Measurements from ENCODE around the gene TMEM79. TPM values are rescaled to one million over a fixed set of nuclear protein-coding genes. Genes with fewer than 3 reads are reported as not detected.

Gene TMEM79
- total and polyA plus RNA-seq, 5 experiments from 2014 or later: 2.5 to 15.6 (median 9.6) TPM

- H3K27me3 Mint-ChIP-seq: no peaks in the 10 kb centered on the region
- no peaks in the 10 kb centered on the region for H3K9me3 Mint-ChIP-seq
- DNase-seq (no peak), ATAC-seq (no peak)
- H3K36me3 Mint-ChIP-seq: peaks cover 0 to 14% (median 0%) of the 10 kb centered on the region in 3 donors
- POLR2A ChIA-PET: no interaction called here
- H3K4me1 Mint-ChIP-seq: peaks cover 25 to 36% (median 34%) of the 10 kb centered on the region in 4 donors
- H3K27ac Mint-ChIP-seq: no peak overlapping the region
- peak overlapping the region in 1 of 10 donors; percentile 33 for H3K4me3 Mint-ChIP-seq
Observed at GRCh38 chr1:156286061-156286460, 1.9 kb downstream of the TMEM79 start.

- Mint-ChIP-seq H3K4me3 (no peak overlapping the region), H3K27me3 (no peaks in the 10 kb centered on the region), H3K9me3 (no peaks in the 10 kb centered on the region), H3K27ac (peak overlapping the region in 3 of 10 donors; percentile 4 to 64 (median 4)), H3K36me3 (peaks cover 0 to 17% (median 0%) of the 10 kb centered on the region in 3 donors), H3K4me1 (peaks cover 6 to 14% (median 11%) of the 10 kb centered on the region in 4 donors)
- POLR2A ChIA-PET: no interaction called here
- ATAC-seq (no peak), DNase-seq (no peak)
Observed at GRCh38 chr1:156289857-156290256, 5.7 kb downstream of the TMEM79 start.

- Mint-ChIP-seq H3K9me3 (no peaks in the 10 kb centered on the region), H3K27ac (peak overlapping the region in 6 of 10 donors; percentile 32 to 89 (median 52)), H3K4me1 (peaks cover 14 to 23% (median 19%) of the 10 kb centered on the region in 4 donors), H3K27me3 (no peaks in the 10 kb centered on the region), H3K36me3 (peaks cover 0 to 15% (median 0%) of the 10 kb centered on the region in 3 donors), H3K4me3 (peak overlapping the region in 6 of 10 donors; percentile 20 to 79 (median 48))
- no peak for ATAC-seq
- no peak for DNase-seq
- POLR2A ChIA-PET: interaction anchor here (1.0 kb wide), 1 partner anchor 9 kb away, joined by 4 read pairs; the partner anchor contains the start of gene SMG5
Observed at GRCh38 chr1:156291226-156292061, 7.3 kb downstream of the TMEM79 start.

- Mint-ChIP-seq H3K4me3 (peak overlapping the region in 5 of 10 donors; percentile 24 to 57 (median 45)), H3K27ac (peak overlapping the region in 6 of 10 donors; percentile 37 to 89 (median 62)), H3K4me1 (peaks cover 14 to 23% (median 19%) of the 10 kb centered on the region in 4 donors), H3K9me3 (no peaks in the 10 kb centered on the region), H3K27me3 (no peaks in the 10 kb centered on the region), H3K36me3 (peaks cover 0 to 15% (median 0%) of the 10 kb centered on the region in 3 donors)
- ATAC-seq: no peak
- DNase-seq: no peak
- POLR2A ChIA-PET: interaction anchor here (3.4 kb wide), 1 partner anchor 10 kb away, joined by 21 read pairs; the partner anchor contains the start of genes SMG5 and TMEM79
Observed at GRCh38 chr1:156293098-156293434, 8.9 kb downstream of the TMEM79 start.

GRCh38 chr1:156293895-156294294, 9.8 kb downstream of the TMEM79 start:
- H3K4me3 Mint-ChIP-seq: peak overlapping the region in 5 of 10 donors; percentile 2 to 90 (median 29)
- POLR2A ChIA-PET: interaction anchor here (3.4 kb wide), 1 partner anchor 11 kb away, joined by 21 read pairs; the partner anchor contains the start of genes SMG5 and TMEM79
- peaks cover 0 to 12% (median 0%) of the 10 kb centered on the region in 3 donors for H3K36me3 Mint-ChIP-seq
- peak overlapping the region in 3 of 10 donors; percentile 43 to 77 (median 49) for H3K27ac Mint-ChIP-seq
- peaks cover 14 to 23% (median 19%) of the 10 kb centered on the region in 4 donors for H3K4me1 Mint-ChIP-seq
- H3K9me3 Mint-ChIP-seq: no peaks in the 10 kb centered on the region
- DNase-seq: no peak
- no peak for ATAC-seq
- no peaks in the 10 kb centered on the region for H3K27me3 Mint-ChIP-seq

- peaks cover 14 to 23% (median 19%) of the 10 kb centered on the region in 4 donors for H3K4me1 Mint-ChIP-seq
- no peaks in the 10 kb centered on the region for H3K9me3 Mint-ChIP-seq
- POLR2A ChIA-PET: interaction anchor here (1.0 to 3.4 kb wide), 2 partner anchors 12 to 162 kb away, joined by 3 to 21 read pairs; partner anchors contain the start of genes SMG5 and TMEM79
- peak within 1 kb of the TSS; percentile 52 to 93 (median 84) for H3K27ac Mint-ChIP-seq
- no peaks in the 10 kb centered on the region for H3K27me3 Mint-ChIP-seq
- DNase-seq (peak; percentile 37 to 77 (median 50)), ATAC-seq (peak; percentile 95 to 96)
- peak within 1 kb of the TSS; percentile 86 to 93 (median 90) for H3K4me3 Mint-ChIP-seq
- peaks cover 0 to 3% (median 0%) of the 10 kb centered on the region in 3 donors for H3K36me3 Mint-ChIP-seq
Observed at GRCh38 chr1:156295391-156295947, 11.3 kb downstream of the TMEM79 start, which contains the start of gene GLMP. TSS of gene GLMP (minus strand) at chr1:156295679. CDS start at chr1:156295645, 34 bp downstream.

DNA sequence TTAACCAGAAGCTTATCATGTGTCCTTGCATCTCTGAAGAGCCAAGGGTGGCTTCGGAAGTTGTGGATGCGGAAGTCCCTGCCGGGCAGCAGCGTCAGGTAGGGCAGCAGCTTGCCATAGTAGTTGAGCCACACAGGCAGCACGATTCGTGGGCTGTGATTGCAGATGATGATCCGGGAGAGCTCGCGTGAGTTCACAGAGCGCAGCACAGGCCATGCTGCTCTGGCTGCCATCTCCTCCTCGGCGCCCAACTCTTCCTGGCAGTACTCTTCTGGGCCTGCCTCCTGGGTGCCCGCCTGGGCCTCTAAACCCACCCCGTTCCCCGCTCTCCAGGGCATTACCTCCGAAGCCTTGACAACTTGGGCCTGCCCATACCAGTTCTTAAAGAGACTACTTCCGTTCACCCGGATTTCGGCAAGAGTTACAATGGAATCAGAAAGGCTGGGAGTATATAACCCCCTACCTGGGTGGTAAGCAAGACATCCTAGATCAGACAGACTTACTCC, 14.8 kb downstream of the TMEM79 start, which contains the start of gene VHLL:
VHLL (minus strand) TSS at position 456 of the 506 bp plus-strand sequence; CDS start at position 338, 118 bp downstream.
- Mint-ChIP-seq H3K36me3 (no peaks in the 10 kb centered on the region), H3K9me3 (no peaks in the 10 kb centered on the region), H3K4me1 (peaks cover 12 to 22% (median 18%) of the 10 kb centered on the region in 4 donors), H3K27me3 (no peaks in the 10 kb centered on the region), H3K4me3 (no peak within 1 kb of the TSS), H3K27ac (peak within 1 kb of the TSS in 1 of 10 donors; percentile 48)
- DNase-seq (no peak), ATAC-seq (no peak)
- POLR2A ChIA-PET: interaction anchor here (0.6 kb wide), 1 partner anchor 252 kb away, joined by 3 read pairs; no protein-coding TSS in a partner anchor

GRCh38 chr1:156303241-156303640, 19.1 kb downstream of the TMEM79 start:
- Mint-ChIP-seq H3K4me1 (peaks cover 0 to 3% (median 1%) of the 10 kb centered on the region in 4 donors), H3K27ac (peak overlapping the region in 3 of 10 donors; percentile 42 to 85 (median 78)), H3K9me3 (no peaks in the 10 kb centered on the region), H3K36me3 (peaks cover 0 to 31% (median 3%) of the 10 kb centered on the region in 3 donors), H3K4me3 (no peak overlapping the region), H3K27me3 (no peaks in the 10 kb centered on the region)
- no peak for DNase-seq
- POLR2A ChIA-PET: interaction anchor here (0.7 to 0.9 kb wide), 4 partner anchors 15 to 326 kb away, joined by 3 to 10 read pairs (median 6); partner anchors contain the start of gene SMG5
- ATAC-seq: no peak

DNA sequence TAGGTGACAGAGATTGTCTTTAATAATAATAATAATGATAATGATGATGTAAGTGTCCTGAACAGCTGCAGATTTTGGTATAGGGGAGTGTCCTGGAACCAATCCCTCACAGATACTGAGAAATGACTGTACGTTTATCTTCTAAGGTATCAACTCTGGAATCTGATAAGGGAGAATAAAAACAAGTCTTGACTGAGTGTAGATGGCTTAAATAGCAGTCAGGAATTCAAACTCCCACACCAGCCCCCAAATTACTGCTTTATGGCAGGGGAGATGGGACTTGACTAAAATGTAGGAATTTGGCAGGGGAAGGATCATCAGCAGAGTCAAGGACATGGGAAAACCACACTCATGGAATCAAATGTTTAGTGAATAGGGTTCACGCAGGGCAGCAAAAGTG, 21.1 kb downstream of the TMEM79 start:
- Mint-ChIP-seq H3K27ac (peak overlapping the region in 2 of 10 donors; percentile 38 to 63), H3K36me3 (peaks cover 0 to 47% (median 5%) of the 10 kb centered on the region in 3 donors), H3K4me1 (peaks cover 0 to 3% (median 1%) of the 10 kb centered on the region in 4 donors), H3K27me3 (no peaks in the 10 kb centered on the region), H3K9me3 (no peaks in the 10 kb centered on the region), H3K4me3 (no peak overlapping the region)
- POLR2A ChIA-PET: interaction anchor here (1.0 kb wide), 1 partner anchor 22 kb away, joined by 5 read pairs; the partner anchor contains the start of gene SMG5
- no peak for DNase-seq
- no peak for ATAC-seq

DNA sequence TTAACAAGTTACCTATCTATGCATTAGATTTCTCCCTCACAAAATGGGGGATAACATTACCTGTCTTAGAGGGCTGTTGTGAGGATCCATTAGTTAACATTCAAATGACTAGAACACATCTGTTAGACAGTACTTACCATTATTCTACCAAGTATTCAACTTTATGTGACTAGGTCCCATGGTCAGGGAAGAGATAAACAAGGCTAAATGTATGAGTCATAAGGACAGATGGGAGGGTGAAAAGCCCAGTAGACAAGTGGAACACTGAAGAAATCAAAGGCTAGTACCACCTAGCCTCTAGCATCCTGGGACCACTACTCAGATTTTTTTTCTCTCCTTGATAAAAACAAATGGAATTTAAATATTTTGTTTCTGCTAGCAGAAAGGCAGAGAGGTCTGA, 24.0 kb downstream of the TMEM79 start:
- Mint-ChIP-seq H3K36me3 (peaks cover 0 to 74% (median 8%) of the 10 kb centered on the region in 3 donors), H3K27me3 (no peaks in the 10 kb centered on the region), H3K4me1 (peaks cover 0 to 3% (median under 1%) of the 10 kb centered on the region in 4 donors), H3K4me3 (no peak overlapping the region), H3K9me3 (no peaks in the 10 kb centered on the region), H3K27ac (peak overlapping the region in 5 of 10 donors; percentile 12 to 37 (median 31))
- DNase-seq (no peak), ATAC-seq (no peak)
- POLR2A ChIA-PET: no interaction called here

DNA sequence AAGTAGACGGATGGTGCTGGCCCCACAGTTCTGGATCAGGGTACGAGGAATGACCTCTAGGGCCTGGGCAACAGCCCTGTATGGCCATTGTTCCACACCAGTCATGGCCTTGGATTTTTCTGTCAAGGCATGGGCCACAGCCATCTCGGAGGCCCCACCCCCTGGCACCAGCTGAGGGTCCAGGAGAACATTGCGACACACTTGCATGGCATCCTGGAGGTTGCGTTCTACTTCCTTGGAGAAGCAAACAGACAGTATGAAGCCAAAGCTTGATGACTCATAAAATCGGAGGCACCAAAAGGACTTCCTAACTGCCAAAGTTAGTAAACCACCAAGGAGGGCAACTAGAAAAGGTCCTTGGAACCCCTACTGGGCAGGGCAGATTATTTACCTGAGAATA, 26.8 kb downstream of the TMEM79 start:
- Mint-ChIP-seq H3K4me3 (no peak overlapping the region), H3K9me3 (no peaks in the 10 kb centered on the region), H3K4me1 (peaks cover 0 to 2% (median 0%) of the 10 kb centered on the region in 4 donors), H3K27me3 (no peaks in the 10 kb centered on the region), H3K36me3 (peaks cover 0 to 90% (median 5%) of the 10 kb centered on the region in 3 donors), H3K27ac (no peak overlapping the region)
- POLR2A ChIA-PET: no interaction called here
- DNase-seq (no peak), ATAC-seq (no peak)

GRCh38 chr1:156316909-156317308, 32.8 kb downstream of the TMEM79 start:
- Mint-ChIP-seq H3K9me3 (no peaks in the 10 kb centered on the region), H3K4me1 (peaks cover 0 to 1% (median 0%) of the 10 kb centered on the region in 4 donors), H3K27me3 (no peaks in the 10 kb centered on the region), H3K4me3 (no peak overlapping the region), H3K27ac (no peak overlapping the region), H3K36me3 (peaks cover 0 to 96% (median 17%) of the 10 kb centered on the region in 3 donors)
- POLR2A ChIA-PET: no interaction called here
- ATAC-seq (no peak), DNase-seq (no peak)
